Upper lobe of left lung (tissue), 6 donors: ENCODE data around the gene NAA16. TPM values are rescaled to one million over a fixed set of nuclear protein-coding genes. Genes with fewer than 3 reads are reported as not detected.

ENCODE experiments used
- ATAC-seq, 2 donors: fragments of 200-7000 bp; cut with Tn5 transposase; one replicate each; pipeline ENCODE4 v1.9.1; 2022; ENCODE audit warnings: mild to moderate bottlenecking in 2 of 2, moderate library complexity in 2 of 2; ENCODE audit not compliant: low FRiP score in 2 of 2
- DNase-seq, 2 donors: peaks; one replicate each; pipeline ENCODE4 v3.0.0-alpha.2; 2019 to 2020
- H3K27ac ChIP-seq, 4 donors: fragments of 200-600 bp; sonication (generic); one replicate each; pipeline ENCODE4 v1.5.1; 2016 to 2019
- H3K27me3 ChIP-seq, 4 donors: fragments of 200-600 bp; sonication (generic); one replicate each; pipeline ENCODE4 v1.5.1; 2017 to 2019
- H3K36me3 ChIP-seq, 4 donors: fragments of 200-600 bp; sonication (generic); one replicate each; pipeline ENCODE4 v1.5.1; 2016 to 2019
- H3K4me1 ChIP-seq, 4 donors: fragments of 200-600 bp; sonication (generic); one replicate each; pipeline ENCODE4 v1.5.1; 2018 to 2019
- H3K4me3 ChIP-seq, 4 donors: fragments of 200-600 bp; sonication (generic); one replicate each; pipeline ENCODE4 v1.5.1; 2017 to 2019; ENCODE audit warnings: mild to moderate bottlenecking in 2 of 4, moderate library complexity in 1 of 4
- H3K9me3 ChIP-seq, 4 donors: fragments of 200-600 bp; sonication (generic); one replicate each; pipeline ENCODE4 v1.5.1; 2018 to 2019
- CTCF ChIP-seq, 6 experiments: fragments of 450-650 bp in 4 of 6; fragments of 200-600 bp in 2 of 6; sonication (generic) in 2 of 6; IDR thresholded peaks; one replicate each; pipeline ENCODE4 v1.5.1; 2016 to 2019; ENCODE audit warnings: antibody characterized with exemption in 6 of 6
- EP300 ChIP-seq, 4 donors: sonication (generic); formaldehyde crosslinking; IDR thresholded peaks; one replicate each; pipeline ENCODE4 v1.5.1; 2017; ENCODE audit warnings: antibody characterized with exemption in 4 of 4, control low read depth in 2 of 4
- POLR2A ChIP-seq, 4 donors: fragments of 450-650 bp; IDR thresholded peaks; one replicate each; pipeline ENCODE4 v1.5.1; 2016 to 2017; ENCODE audit warnings: antibody characterized with exemption in 4 of 4, mild to moderate bottlenecking in 2 of 4
- POLR2AphosphoS5 ChIP-seq, 2 donors: sonication (generic); formaldehyde crosslinking; IDR thresholded peaks; one replicate each; pipeline ENCODE4 v1.5.1; 2017; ENCODE audit warnings: antibody characterized with exemption in 2 of 2
- WGBS, 2 donors: methylation state at CpG; one replicate each; pipeline ENCODE4 v1.1.5; 2017 to 2018; 5-methylcytosine and 5-hydroxymethylcytosine counted together
- total RNA-seq, 6 donors: library from RNA; depleted of rRNA in 4 of 6; stranded (reverse); fragments of >200 nt in 4 of 6; gene quantifications; one replicate each; pipeline versions ENCODE4 v1.1.0 to v1.2.1, GENCODE V29; 2016 to 2021
- donor health status: DM: no; HTN: no; CAD: no; lungs with moderate emphysema.
- donor health status: DM: no; HTN: yes; CAD: no; lungs with severe emphysema.

Gene NAA16
- total RNA-seq, 6 donors from 2014 or later, result 14.3 to 35.6 (median 18.7) TPM

DNA sequence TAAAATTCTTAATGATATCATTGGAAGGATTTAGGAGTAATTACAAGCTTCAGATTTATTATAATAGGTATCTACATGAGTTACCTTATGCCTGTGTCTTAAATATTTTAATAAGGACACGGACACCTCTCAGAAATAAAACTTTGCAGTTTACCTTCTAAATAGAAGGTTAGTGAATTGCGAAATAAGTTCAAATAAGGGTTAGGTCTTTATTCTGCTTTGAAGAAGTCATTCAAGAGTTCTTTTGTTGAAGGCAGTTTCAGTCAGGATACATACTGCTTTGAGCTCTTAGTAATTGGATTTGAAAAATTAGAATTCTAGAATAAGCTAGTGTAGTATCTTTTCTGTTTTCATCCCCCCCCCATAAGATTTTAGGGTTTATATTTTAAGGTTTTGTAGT lies 53.0 kb downstream of the NAA16 start:
- Histone ChIP-seq H3K4me1 (no peaks in the 10 kb centered on the region), H3K9me3 (no peaks in the 10 kb centered on the region), H3K36me3 (peaks cover 0 to 81% (median 20%) of the 10 kb centered on the region in 4 donors), H3K27me3 (no peaks in the 10 kb centered on the region), H3K4me3 (no peak overlapping the region), H3K27ac (no peak overlapping the region)
- DNase-seq, result no peak
- TF ChIP-seq POLR2AphosphoS5 (IDR thresholded peaks at IDR 0.05) (no peak), POLR2A (IDR thresholded peaks at IDR 0.05) (no peak)
- ATAC-seq, result no peak
- 62 to 87% methylated on average over 2 of the region's 2 CpGs for WGBS, 2 donors

GRCh38 chr13:41365631-41366030 lies 54.6 kb downstream of the NAA16 start:
- 96% methylated on average over 2 of the region's 2 CpGs for WGBS, 2 donors
- H3K36me3 ChIP-seq, result peaks cover 0 to 80% (median 24%) of the 10 kb centered on the region in 4 donors
- no peak overlapping the region for H3K4me3 ChIP-seq
- H3K4me1 ChIP-seq, result no peaks in the 10 kb centered on the region
- TF ChIP-seq POLR2A (IDR thresholded peaks at IDR 0.05) (no peak), EP300 (IDR thresholded peaks at IDR 0.05) (no peak), POLR2AphosphoS5 (IDR thresholded peaks at IDR 0.05) (no peak)
- no peaks in the 10 kb centered on the region for H3K27me3 ChIP-seq
- H3K9me3 ChIP-seq, result no peaks in the 10 kb centered on the region
- ATAC-seq (no peak), DNase-seq (no peak)
- H3K27ac ChIP-seq, result no peak overlapping the region

GRCh38 chr13:41370736-41371135 lies 59.7 kb downstream of the NAA16 start:
- no peaks in the 10 kb centered on the region for H3K9me3 ChIP-seq
- no peak for ATAC-seq
- H3K36me3 ChIP-seq, result peaks cover 9 to 85% (median 22%) of the 10 kb centered on the region in 4 donors
- WGBS, 2 donors, result 81 to 95% methylated on average over 2 of the region's 2 CpGs
- no peak for DNase-seq
- H3K4me1 ChIP-seq, result no peaks in the 10 kb centered on the region
- no peak overlapping the region for H3K27ac ChIP-seq
- TF ChIP-seq EP300 (IDR thresholded peaks at IDR 0.05), result no peak
- TF ChIP-seq CTCF (IDR thresholded peaks at IDR 0.05), result no peak
- no peak for TF ChIP-seq POLR2AphosphoS5 (IDR thresholded peaks at IDR 0.05)
- TF ChIP-seq POLR2A (IDR thresholded peaks at IDR 0.05), result no peak
- H3K4me3 ChIP-seq, result no peak overlapping the region
- no peaks in the 10 kb centered on the region for H3K27me3 ChIP-seq

DNA sequence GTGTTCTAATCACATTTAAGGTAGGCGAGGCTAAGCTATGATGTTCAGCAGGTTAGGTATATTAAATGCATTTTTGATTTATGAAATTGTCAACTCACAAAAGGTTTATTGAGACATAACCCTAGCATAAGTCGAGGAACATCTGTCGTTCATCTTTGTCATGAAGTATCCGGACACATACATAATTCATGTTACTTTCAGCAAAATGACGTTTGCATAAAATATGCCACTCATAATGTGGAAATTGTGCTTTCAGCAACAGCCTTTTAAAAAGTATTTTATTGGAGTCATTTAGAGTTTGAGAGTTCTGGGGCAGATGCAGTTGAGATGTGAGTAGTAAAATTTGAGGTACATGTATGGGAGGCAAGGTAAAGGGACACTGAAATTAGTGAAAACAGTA lies 66.4 kb downstream of the NAA16 start:
- TF ChIP-seq POLR2A (IDR thresholded peaks at IDR 0.05) (no peak), CTCF (IDR thresholded peaks at IDR 0.05) (no peak), POLR2AphosphoS5 (IDR thresholded peaks at IDR 0.05) (no peak), EP300 (IDR thresholded peaks at IDR 0.05) (no peak)
- DNase-seq, result no peak
- Histone ChIP-seq H3K9me3 (no peaks in the 10 kb centered on the region), H3K27ac (no peak overlapping the region), H3K27me3 (no peaks in the 10 kb centered on the region), H3K4me3 (no peak overlapping the region), H3K36me3 (peaks cover 9 to 45% (median 15%) of the 10 kb centered on the region in 4 donors), H3K4me1 (no peaks in the 10 kb centered on the region)
- no peak for ATAC-seq
- 93 to 96% methylated on average over 5 of the region's 5 CpGs for WGBS, 2 donors

DNA sequence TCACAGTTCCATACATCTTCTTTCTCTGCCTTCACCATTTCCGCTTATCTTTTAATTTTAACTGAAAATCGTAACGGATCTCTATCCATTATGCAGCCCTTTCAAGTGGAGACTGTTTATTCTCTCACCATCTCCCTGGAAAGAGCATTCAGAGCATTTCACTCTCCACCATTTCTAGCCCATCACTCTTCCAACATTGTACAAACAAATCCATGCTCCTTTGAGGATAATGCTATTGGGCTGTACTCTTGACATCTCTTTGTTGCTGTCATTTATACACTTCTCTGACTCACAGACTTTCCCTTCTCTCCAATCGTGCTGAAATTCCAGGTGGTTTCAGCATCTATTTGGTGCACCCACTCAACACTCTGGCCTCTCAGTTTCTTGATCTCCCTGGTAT lies 71.4 kb downstream of the NAA16 start:
- WGBS, 2 donors, result 60 to 69% methylated on average over 4 of the region's 4 CpGs
- ATAC-seq, result no peak

More for the DNA sequence above, 71.4 kb downstream of the NAA16 start:
- TF ChIP-seq CTCF (IDR thresholded peaks at IDR 0.05) (no peak), POLR2A (IDR thresholded peaks at IDR 0.05) (no peak)
- Histone ChIP-seq H3K4me3 (no peak overlapping the region), H3K9me3 (no peaks in the 10 kb centered on the region), H3K36me3 (peaks cover 0 to 2% (median 0%) of the 10 kb centered on the region in 4 donors), H3K27me3 (no peaks in the 10 kb centered on the region), H3K27ac (no peak overlapping the region), H3K4me1 (no peaks in the 10 kb centered on the region)
- DNase-seq, result no peak
